Panc1 (cell line): ENCODE data around the gene GPX3. TPM values are rescaled to one million over a fixed set of nuclear protein-coding genes. Genes with fewer than 3 reads are reported as not detected.
A peak's percentile ranks its signal among the peaks of the same experiment; 100 is the strongest.

Experiments
- ATAC-seq: fragments of 200-7000 bp; cut with Tn5 transposase; 2 replicates; pipeline ENCODE4 v1.9.1; 2020; ENCODE audit warnings: mild to moderate bottlenecking, moderate library complexity
- BruUV-seq: library from RNA; stranded (reverse); fragments of 400-500 nt; replicated peaks from 2 replicates; lab custom pipeline; 2021; lab: Mats Ljungman, UMichigan
- CTCF ChIA-PET: fragments of 300-600 bp; sonication (Branson Sonifier 250); formaldehyde crosslinking; loops from one replicate; lab custom pipeline; 2022; ENCODE audit warnings: antibody characterized with exemption; lab: Charles Lee
- POLR2A ChIA-PET: fragments of 300-600 bp; sonication (Branson Sonifier 250); formaldehyde crosslinking; loops from one replicate; lab custom pipeline; 2022; ENCODE audit warnings: antibody characterized with exemption; lab: Charles Lee
- DNase-seq: peaks from one replicate; pipeline ENCODE4 v3.0.0-alpha.2; 2010; ENCODE audit warnings: low read depth, low spot score
- H3K27ac ChIP-seq: 2 replicates; pipeline ENCODE4 v1.5.1; 2011; ENCODE audit warnings: mild to moderate bottlenecking, low read length, inconsistent platforms
- H3K27me3 ChIP-seq: fragments of 200-500 bp; sonication (Bioruptor generic); 2 replicates; pipeline ENCODE4 v1.6.0; 2014; ENCODE audit warnings: low read length, inconsistent platforms; ENCODE audit not compliant: control insufficient read depth, insufficient read depth
- H3K36me3 ChIP-seq: fragments of 200-500 bp; sonication (Bioruptor generic); 2 replicates; pipeline ENCODE4 v1.5.1; 2014; ENCODE audit warnings: inconsistent platforms, mild to moderate bottlenecking, low read length, moderate library complexity; ENCODE audit not compliant: control insufficient read depth, insufficient read depth
- H3K4me1 ChIP-seq: 2 replicates; pipeline ENCODE4 v1.5.1; 2011; ENCODE audit warnings: inconsistent platforms, mild to moderate bottlenecking, low read length, moderate library complexity; ENCODE audit not compliant: control insufficient read depth, insufficient read depth
- H3K4me3 ChIP-seq, 2 experiments: 2 replicates each; pipeline ENCODE4 v1.5.1; 2011 to 2012; ENCODE audit warnings: low read depth in 2 of 2, low read length in 2 of 2, mild to moderate bottlenecking in 2 of 2, inconsistent platforms in 1 of 2, moderate library complexity in 1 of 2
- H3K9me3 ChIP-seq: fragments of 200-500 bp; sonication (Bioruptor generic); 2 replicates; pipeline ENCODE4 v1.5.1; 2014; ENCODE audit warnings: low read depth, mild to moderate bottlenecking, inconsistent platforms, low read length, moderate library complexity; ENCODE audit not compliant: control insufficient read depth, insufficient read depth
- CTCF ChIP-seq: fragments of 450-650 bp; IDR thresholded peaks from 2 replicates; pipeline ENCODE4 v1.5.1; 2017; ENCODE audit warnings: mild to moderate bottlenecking
- POLR2AphosphoS5 ChIP-seq: IDR thresholded peaks from 2 replicates; pipeline ENCODE4 v1.6.1; 2012; ENCODE audit warnings: mild to moderate bottlenecking, low read depth, low read length, moderate library complexity
- REST ChIP-seq, 2 experiments: IDR thresholded peaks; 2 replicates each; pipeline ENCODE4 v1.6.1; 2011 to 2012; ENCODE audit warnings: low read depth in 2 of 2, control low read depth in 1 of 2, low read length in 1 of 2, mild to moderate bottlenecking in 1 of 2, moderate library complexity in 1 of 2; ENCODE audit not compliant: insufficient read depth in 1 of 2
- SIN3A ChIP-seq: IDR thresholded peaks from 2 replicates; pipeline ENCODE4 v1.6.1; 2012; ENCODE audit warnings: low read depth, mild to moderate bottlenecking, low read length, moderate library complexity, borderline replicate concordance; ENCODE audit not compliant: insufficient read depth
- TCF7L2 ChIP-seq: IDR thresholded peaks from 2 replicates; pipeline ENCODE4 v1.6.1; 2011; ENCODE audit warnings: mild to moderate bottlenecking, low read depth, low read length, inconsistent platforms
- in situ Hi-C: cut with HindIII; loops from 2 replicates; pipeline ENCODE4 v1.10.0; 2016; ENCODE audit warnings: low sequenced_read_pairs, low pct_unique_long_range_greater_than_20kb
- intact Hi-C: fragments of 100-400 bp; cut with micrococcal nuclease; formaldehyde crosslinking; loops from one replicate; pipeline ENCODE4 v1.10.0; 2022; ENCODE audit not compliant: unreplicated experiment
- total RNA-seq: library from RNA; stranded (reverse); gene quantifications from one replicate; pipeline ENCODE4 v1.2.1, GENCODE V29; 2021; ENCODE audit not compliant: unreplicated experiment

The GPX3 gene
- total RNA-seq, 1 experiment from 2014 or later: 8.5 TPM

GRCh38 chr5:151072630-151073025 is 52.2 kb downstream of the GPX3 start:
- Histone ChIP-seq H3K9me3 (no peaks in the 10 kb centered on the region), H3K27ac (no peak overlapping the region), H3K4me1 (no peaks in the 10 kb centered on the region; the same call in 1 of the 2 replicates), H3K4me3 (no peak overlapping the region), H3K36me3 (no peaks in the 10 kb centered on the region), H3K27me3 (no peaks in the 10 kb centered on the region)
- BruUV-seq: no TSS peak
- ATAC-seq (peak; percentile 56; the same call in 1 of the 2 replicates), DNase-seq (no peak)
- POLR2A ChIA-PET: interaction anchor here (0.6 kb wide), 1 partner anchor 388 kb away, joined by 7 read pairs; no protein-coding TSS in a partner anchor
- CTCF ChIA-PET: no interaction called here
- TF ChIP-seq TCF7L2 (no peak), POLR2AphosphoS5 (no peak), REST (IDR thresholded peaks at IDR 0.05; ENCODE audit: insufficient read depth in 1 of 2, low read depth in 2 of 2, low read length in 1 of 2) (no peak), CTCF (no peak), SIN3A (no peak)
- intact Hi-C loops: no loop called here
- in situ Hi-C loops: no loop called here

- H3K27me3 ChIP-seq: no peaks in the 10 kb centered on the region
- ChIA-PET CTCF (no interaction called here), POLR2A (no interaction called here)
- H3K27ac ChIP-seq: no peak overlapping the region
- H3K4me1 ChIP-seq: no peaks in the 10 kb centered on the region; the same call in 1 of the 2 replicates
- no TSS peak for BruUV-seq
- ATAC-seq: no peak
- no peak for TF ChIP-seq POLR2AphosphoS5
- TF ChIP-seq CTCF: no peak
- no peak for TF ChIP-seq REST (IDR thresholded peaks at IDR 0.05; ENCODE audit: insufficient read depth in 1 of 2, low read depth in 2 of 2, low read length in 1 of 2)
- no peak for TF ChIP-seq SIN3A
- TF ChIP-seq TCF7L2: no peak
- in situ Hi-C loops: no loop called here
- H3K9me3 ChIP-seq: no peaks in the 10 kb centered on the region
- no peak overlapping the region for H3K4me3 ChIP-seq
- intact Hi-C loops: no loop called here
- H3K36me3 ChIP-seq: no peaks in the 10 kb centered on the region
- no peak for DNase-seq
Observed at GRCh38 chr5:151073280-151073679, 52.9 kb downstream of the GPX3 start.
